OCI-LY7 (cell line): ENCODE results near the gene LRRC26. TPM values are rescaled to one million over a fixed set of nuclear protein-coding genes. Genes with fewer than 3 reads are reported as not detected.

Experiments
- BruUV-seq: library from RNA; stranded (reverse); fragments of 400-500 nt; replicated peaks from 2 replicates; lab custom pipeline; 2021; lab: Mats Ljungman, UMichigan
- CTCF ChIA-PET: fragments of 300-600 bp; sonication (Branson Sonifier 250); formaldehyde crosslinking; loops from one replicate; lab custom pipeline; 2022; ENCODE audit warnings: antibody characterized with exemption; ENCODE audit not compliant: unreplicated experiment; lab: Charles Lee
- POLR2A ChIA-PET: fragments of 300-600 bp; sonication (Branson Sonifier 250); formaldehyde crosslinking; loops from one replicate; lab custom pipeline; 2022; ENCODE audit warnings: antibody characterized with exemption; lab: Charles Lee
- DNase-seq: peaks from one replicate; pipeline ENCODE4 v3.0.0-alpha.2; 2015; ENCODE audit warnings: low spot score
- H2AFZ ChIP-seq: fragments of 200-600 bp; sonication (generic), shearing (Covaris generic); 2 replicates; pipeline ENCODE4 v1.6.1; 2014; ENCODE audit warnings: mild to moderate bottlenecking, antibody characterized with exemption, low read length, moderate library complexity
- H3K27ac ChIP-seq: fragments of 200-600 bp; sonication (generic); 2 replicates; pipeline ENCODE4 v1.5.1; 2014; ENCODE audit warnings: mixed run types, low read depth, mild to moderate bottlenecking, moderate library complexity, low read length, inconsistent platforms; ENCODE audit not compliant: poor library complexity, severe bottlenecking
- H3K36me3 ChIP-seq: fragments of 200-600 bp; sonication (generic); 2 replicates; pipeline ENCODE4 v1.6.1; 2014; ENCODE audit warnings: mild to moderate bottlenecking, antibody characterized with exemption, low read length, moderate library complexity, mixed read lengths; ENCODE audit not compliant: insufficient read depth
- H3K4me1 ChIP-seq: fragments of 200-600 bp; sonication (generic); 2 replicates; pipeline ENCODE4 v1.5.1; 2014; ENCODE audit warnings: mild to moderate bottlenecking, low read length; ENCODE audit not compliant: insufficient read depth, poor library complexity, severe bottlenecking
- H3K4me2 ChIP-seq: fragments of 200-600 bp; sonication (generic); 2 replicates; pipeline ENCODE4 v1.6.1; 2014; ENCODE audit warnings: mild to moderate bottlenecking, low read length
- H3K4me3 ChIP-seq: fragments of 200-600 bp; sonication (generic); 2 replicates; pipeline ENCODE4 v1.5.1; 2014; ENCODE audit warnings: mild to moderate bottlenecking, low read depth, low read length; ENCODE audit not compliant: poor library complexity, severe bottlenecking
- H3K79me2 ChIP-seq: fragments of 200-600 bp; sonication (generic); 2 replicates; pipeline ENCODE4 v1.6.1; 2016; ENCODE audit warnings: low read depth, mild to moderate bottlenecking, low read length, moderate library complexity, mixed read lengths; ENCODE audit not compliant: insufficient read depth
- H3K9me2 ChIP-seq: fragments of 200-600 bp; sonication (generic); 2 replicates; pipeline ENCODE4 v1.6.1; 2016; ENCODE audit warnings: mild to moderate bottlenecking, low read length, mixed read lengths; ENCODE audit not compliant: insufficient read depth
- H3K9me3 ChIP-seq: fragments of 200-600 bp; sonication (generic); 2 replicates; pipeline ENCODE4 v1.6.1; 2014; ENCODE audit warnings: mild to moderate bottlenecking, mixed run types, low read length, mixed read lengths
- H4K20me1 ChIP-seq: fragments of 200-600 bp; sonication (generic); 2 replicates; pipeline ENCODE4 v1.6.1; 2014; ENCODE audit warnings: mild to moderate bottlenecking, antibody characterized with exemption, low read length, moderate library complexity, mixed read lengths; ENCODE audit not compliant: insufficient read depth
- EZH2phosphoT487 ChIP-seq: fragments of 200-600 bp; sonication (generic); IDR thresholded peaks from 2 replicates; pipeline ENCODE4 v1.6.1; 2018; ENCODE audit warnings: low read depth, borderline replicate concordance, mild to moderate bottlenecking, mixed run types, antibody characterized with exemption, low read length, moderate library complexity, mixed read lengths
- intact Hi-C: fragments of 100-400 bp; cut with micrococcal nuclease; formaldehyde crosslinking; loops from one replicate; pipeline ENCODE4 v1.10.0; 2022; ENCODE audit not compliant: unreplicated experiment
- total RNA-seq, 2 experiments: library from RNA; depleted of rRNA in 1 of 2; stranded (reverse); fragments of >200 nt in 1 of 2; shearing (Covaris generic) in 1 of 2; gene quantifications; 2 replicates each; pipeline ENCODE4 v1.2.3, GENCODE V29; 2014 to 2022
- TF ChIP-seq, protein P1 (sequence below): fragments of 200-600 bp; sonication (generic); conservative IDR thresholded peaks from 2 replicates; pipeline ENCODE4 v1.5.1; 2014; ENCODE audit warnings: mild to moderate bottlenecking, antibody characterized with exemption, low read length, moderate library complexity, mixed read lengths

The LRRC26 gene
- total RNA-seq, 2 experiments from 2014 or later, result not detected

DNA sequence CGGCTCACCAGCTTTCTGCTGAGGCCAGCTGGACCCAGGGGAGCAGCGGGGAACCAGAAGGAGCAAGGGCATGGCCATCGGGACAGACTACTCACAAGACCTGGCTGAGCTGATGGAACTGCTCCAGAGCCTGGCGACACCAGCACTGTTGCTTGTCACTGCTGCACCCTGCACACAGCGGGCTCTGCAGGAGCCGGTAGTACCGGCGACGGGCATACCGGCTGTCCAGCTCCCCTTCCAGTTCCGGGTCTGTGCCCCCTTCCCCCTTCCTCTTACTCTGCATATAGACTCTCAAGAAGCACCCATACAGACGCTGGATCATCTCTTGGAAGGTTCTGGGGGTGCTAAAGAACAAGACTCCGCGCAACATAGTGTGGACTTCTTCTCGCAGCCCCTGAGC lies 17.5 kb upstream of the LRRC26 start:
- no TSS peak for BruUV-seq
- Histone ChIP-seq H2AFZ (no peak overlapping the region), H4K20me1 (peaks cover 6% of the 10 kb centered on the region; the same call in 1 of the 2 replicates), H3K36me3 (peaks cover 54% of the 10 kb centered on the region), H3K27ac (no peak overlapping the region), H3K79me2 (peaks cover 32% of the 10 kb centered on the region), H3K4me1 (peaks cover 27% of the 10 kb centered on the region), H3K9me3 (no peaks in the 10 kb centered on the region), H3K4me3 (peak overlapping the region; percentile 94), H3K9me2 (no peaks in the 10 kb centered on the region), H3K4me2 (peak overlapping the region; percentile 80)
- DNase-seq, result no peak
- POLR2A ChIA-PET, result interaction anchor here (3.2 kb wide), 1 partner anchor 14 kb away, joined by 16 read pairs; the partner anchor contains the start of gene TPRN
- TF ChIP-seq, protein P1, sequence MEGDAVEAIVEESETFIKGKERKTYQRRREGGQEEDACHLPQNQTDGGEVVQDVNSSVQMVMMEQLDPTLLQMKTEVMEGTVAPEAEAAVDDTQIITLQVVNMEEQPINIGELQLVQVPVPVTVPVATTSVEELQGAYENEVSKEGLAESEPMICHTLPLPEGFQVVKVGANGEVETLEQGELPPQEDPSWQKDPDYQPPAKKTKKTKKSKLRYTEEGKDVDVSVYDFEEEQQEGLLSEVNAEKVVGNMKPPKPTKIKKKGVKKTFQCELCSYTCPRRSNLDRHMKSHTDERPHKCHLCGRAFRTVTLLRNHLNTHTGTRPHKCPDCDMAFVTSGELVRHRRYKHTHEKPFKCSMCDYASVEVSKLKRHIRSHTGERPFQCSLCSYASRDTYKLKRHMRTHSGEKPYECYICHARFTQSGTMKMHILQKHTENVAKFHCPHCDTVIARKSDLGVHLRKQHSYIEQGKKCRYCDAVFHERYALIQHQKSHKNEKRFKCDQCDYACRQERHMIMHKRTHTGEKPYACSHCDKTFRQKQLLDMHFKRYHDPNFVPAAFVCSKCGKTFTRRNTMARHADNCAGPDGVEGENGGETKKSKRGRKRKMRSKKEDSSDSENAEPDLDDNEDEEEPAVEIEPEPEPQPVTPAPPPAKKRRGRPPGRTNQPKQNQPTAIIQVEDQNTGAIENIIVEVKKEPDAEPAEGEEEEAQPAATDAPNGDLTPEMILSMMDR, result no peak
- TF ChIP-seq EZH2phosphoT487, result no peak
- intact Hi-C loops, result loop anchor here (5.0 kb wide), 1 partner anchor 70 kb away; no protein-coding TSS in a partner anchor
- CTCF ChIA-PET, result interaction anchor here (0.5 kb wide), 1 partner anchor 148 kb away, joined by 3 read pairs; no protein-coding TSS in a partner anchor

DNA sequence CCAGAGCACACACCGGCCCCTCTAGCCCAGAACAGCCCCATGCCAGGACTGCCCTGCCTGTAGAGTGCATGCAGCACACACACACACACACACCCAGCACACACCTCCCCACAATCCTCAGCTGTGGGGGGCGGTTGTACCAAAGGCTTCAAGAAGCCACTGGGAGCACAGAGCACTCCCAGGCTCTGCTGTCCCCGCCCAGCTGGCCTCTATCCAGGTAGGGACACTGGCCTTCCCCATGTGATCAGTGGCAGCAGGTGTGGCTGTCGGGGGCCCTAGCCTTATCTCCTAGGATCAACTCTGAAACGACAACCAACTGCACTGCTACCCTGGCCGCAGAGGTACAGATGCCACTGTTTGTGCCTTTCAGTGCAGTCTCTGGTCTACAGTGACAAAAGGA lies 16.5 kb upstream of the LRRC26 start:
- peak overlapping the region; percentile 94 for H3K4me3 ChIP-seq
- no peaks in the 10 kb centered on the region for H3K9me3 ChIP-seq
- H3K27ac ChIP-seq, result no peak overlapping the region
- TF ChIP-seq, protein P1, result no peak
- no peak for TF ChIP-seq EZH2phosphoT487
- peaks cover 27% of the 10 kb centered on the region for H3K4me1 ChIP-seq
- POLR2A ChIA-PET, result no interaction called here
- H3K9me2 ChIP-seq, result no peaks in the 10 kb centered on the region
- DNase-seq, result no peak
- peaks cover 6% of the 10 kb centered on the region; the same call in 1 of the 2 replicates for H4K20me1 ChIP-seq
- H3K36me3 ChIP-seq, result peaks cover 59% of the 10 kb centered on the region
- peak overlapping the region; percentile 80 for H3K4me2 ChIP-seq
- CTCF ChIA-PET, result no interaction called here
- intact Hi-C loops, result loop anchor here (5.0 kb wide), 1 partner anchor 69 kb away; no protein-coding TSS in a partner anchor
- peaks cover 32% of the 10 kb centered on the region for H3K79me2 ChIP-seq
- BruUV-seq, result no TSS peak
- no peak overlapping the region for H2AFZ ChIP-seq

DNA sequence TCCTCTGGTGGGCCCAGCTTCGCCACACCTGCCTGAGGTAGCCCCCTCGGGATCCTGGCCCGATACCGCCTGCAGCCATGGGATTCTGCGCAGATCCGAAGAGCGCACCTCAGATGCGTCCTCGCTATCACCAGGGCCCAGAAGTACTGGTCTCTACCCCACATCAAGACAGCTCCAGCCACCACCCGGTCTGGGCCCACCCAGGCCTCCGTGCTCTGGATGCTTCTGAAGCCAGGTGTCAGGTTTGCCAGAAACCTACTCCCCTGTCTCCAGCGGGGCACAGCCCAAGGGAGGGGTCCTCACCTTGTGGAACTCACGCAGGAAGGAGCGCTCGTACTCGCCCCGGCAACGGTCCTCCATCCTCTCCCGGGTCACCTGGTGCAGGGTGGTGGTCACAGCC lies 16.1 kb upstream of the LRRC26 start:
- TF ChIP-seq, protein P1, result no peak
- no peak for TF ChIP-seq EZH2phosphoT487
- Histone ChIP-seq H3K4me1 (peaks cover 27% of the 10 kb centered on the region), H3K27ac (no peak overlapping the region), H3K9me3 (no peaks in the 10 kb centered on the region), H3K4me3 (no peak overlapping the region), H3K79me2 (peaks cover 32% of the 10 kb centered on the region), H2AFZ (no peak overlapping the region), H3K36me3 (peaks cover 59% of the 10 kb centered on the region), H3K9me2 (no peaks in the 10 kb centered on the region), H3K4me2 (no peak overlapping the region), H4K20me1 (peaks cover 6% of the 10 kb centered on the region; the same call in 1 of the 2 replicates)
- no TSS peak for BruUV-seq
- intact Hi-C loops, result loop anchor here (5.0 kb wide), 1 partner anchor 69 kb away; no protein-coding TSS in a partner anchor
- ChIA-PET CTCF (no interaction called here), POLR2A (no interaction called here)
- DNase-seq, result no peak
